Liver (tissue), 9 donors: Measurements from ENCODE around the gene TSPAN12. TPM values are rescaled to one million over a fixed set of nuclear protein-coding genes. Genes with fewer than 3 reads are reported as not detected.

Experiments
- DNase-seq: peaks from one replicate; pipeline ENCODE4 v3.0.0-alpha.2; 2017; ENCODE audit warnings: low spot score
- H3K27ac ChIP-seq, 2 donors: one replicate each; pipeline ENCODE4 v1.7.0; 2013; ENCODE audit warnings: inconsistent platforms in 2 of 2, low read length in 2 of 2, control low read depth in 1 of 2, low read depth in 1 of 2, mild to moderate bottlenecking in 1 of 2
- H3K27me3 ChIP-seq, 4 donors: one replicate each; pipeline versions ENCODE4 v1.6.1 to v1.7.0; 2013; ENCODE audit warnings: low read length in 3 of 4, inconsistent platforms in 1 of 4, mild to moderate bottlenecking in 1 of 4, moderate library complexity in 1 of 4; ENCODE audit not compliant: control insufficient read depth in 4 of 4, insufficient read depth in 4 of 4
- H3K36me3 ChIP-seq, 4 donors: one replicate each; pipeline versions ENCODE4 v1.6.1 to v1.7.0; 2013; ENCODE audit warnings: low read length in 3 of 4, mild to moderate bottlenecking in 3 of 4, low read depth in 1 of 4, moderate library complexity in 1 of 4; ENCODE audit not compliant: control insufficient read depth in 4 of 4, insufficient read depth in 3 of 4
- H3K4me1 ChIP-seq, 4 donors: one replicate each; pipeline versions ENCODE4 v1.6.1 to v1.7.0; 2013; ENCODE audit warnings: low read length in 3 of 4, mild to moderate bottlenecking in 3 of 4, moderate library complexity in 1 of 4; ENCODE audit not compliant: control insufficient read depth in 4 of 4, insufficient read depth in 4 of 4
- H3K4me3 ChIP-seq, 3 donors: one replicate each; pipeline versions ENCODE4 v1.6.1 to v1.7.0; 2013; ENCODE audit warnings: low read length in 3 of 3, control low read depth in 1 of 3, low read depth in 1 of 3, mild to moderate bottlenecking in 1 of 3
- H3K9ac ChIP-seq, 2 donors: one replicate each; pipeline ENCODE4 v1.7.0; 2013; ENCODE audit warnings: low read length in 2 of 2, mild to moderate bottlenecking in 2 of 2, moderate library complexity in 2 of 2, control low read depth in 1 of 2, low read depth in 1 of 2
- H3K9me3 ChIP-seq, 4 donors: one replicate each; pipeline versions ENCODE4 v1.6.1 to v1.7.0; 2013; ENCODE audit warnings: low read length in 3 of 4; ENCODE audit not compliant: control insufficient read depth in 4 of 4
- ATF3 ChIP-seq: IDR thresholded peaks from 2 replicates; pipeline ENCODE4 v1.6.1; 2016; ENCODE audit warnings: antibody characterized with exemption
- CTCF ChIP-seq: fragments of 150-350 bp; IDR thresholded peaks from 2 replicates; pipeline ENCODE4 v1.5.1; 2017; ENCODE audit warnings: improper control_type of control experiment, low read depth, low read length; ENCODE audit not compliant: missing input control
- EGR1 ChIP-seq, 2 donors: IDR thresholded peaks; 2 replicates each; pipeline ENCODE4 v1.6.1; 2016 to 2018; ENCODE audit warnings: antibody characterized with exemption in 2 of 2, low read depth in 2 of 2
- FOXA1 ChIP-seq: IDR thresholded peaks from 2 replicates; pipeline ENCODE4 v1.6.1; 2016; ENCODE audit warnings: antibody characterized with exemption
- FOXA2 ChIP-seq: IDR thresholded peaks from 2 replicates; pipeline ENCODE4 v1.6.1; 2016; ENCODE audit warnings: antibody characterized with exemption
- GABPA ChIP-seq, 2 donors: IDR thresholded peaks in 1 of 2; conservative IDR thresholded peaks in 1 of 2; 2 replicates each; pipeline ENCODE4 v1.6.1; 2016; ENCODE audit warnings: antibody characterized with exemption in 2 of 2, mild to moderate bottlenecking in 1 of 2, moderate library complexity in 1 of 2
- HNF4A ChIP-seq, 2 donors: conservative IDR thresholded peaks; 2 replicates each; pipeline ENCODE4 v1.6.1; 2016; ENCODE audit warnings: antibody characterized with exemption in 2 of 2, mild to moderate bottlenecking in 2 of 2
- HNF4G ChIP-seq: IDR thresholded peaks from 2 replicates; pipeline ENCODE4 v1.6.1; 2016; ENCODE audit warnings: antibody characterized with exemption
- JUND ChIP-seq, 2 donors: IDR thresholded peaks; 2 replicates each; pipeline ENCODE4 v1.6.1; 2016; ENCODE audit warnings: antibody characterized with exemption in 2 of 2
- MAX ChIP-seq: IDR thresholded peaks from 2 replicates; pipeline ENCODE4 v1.6.1; 2016; ENCODE audit warnings: antibody characterized with exemption
- NR2F2 ChIP-seq: IDR thresholded peaks from 2 replicates; pipeline ENCODE4 v1.6.1; 2016; ENCODE audit warnings: antibody characterized with exemption
- RAD21 ChIP-seq, 2 donors: IDR thresholded peaks; 2 replicates each; pipeline ENCODE4 v1.6.1; 2016; ENCODE audit warnings: antibody characterized with exemption in 2 of 2, mild to moderate bottlenecking in 2 of 2
- REST ChIP-seq: IDR thresholded peaks from 2 replicates; pipeline ENCODE4 v1.6.1; 2016; ENCODE audit warnings: antibody characterized with exemption, mild to moderate bottlenecking
- RXRA ChIP-seq, 2 donors: IDR thresholded peaks; 2 replicates each; pipeline ENCODE4 v1.6.1; 2017 to 2018; ENCODE audit warnings: antibody characterized with exemption in 2 of 2, mild to moderate bottlenecking in 1 of 2
- SP1 ChIP-seq: IDR thresholded peaks from 2 replicates; pipeline ENCODE4 v1.6.1; 2018; ENCODE audit warnings: antibody characterized with exemption, mild to moderate bottlenecking
- TAF1 ChIP-seq: conservative IDR thresholded peaks from 2 replicates; pipeline ENCODE4 v1.6.1; 2016; ENCODE audit warnings: antibody characterized with exemption, mild to moderate bottlenecking
- YY1 ChIP-seq: IDR thresholded peaks from 2 replicates; pipeline ENCODE4 v1.6.1; 2016; ENCODE audit warnings: antibody characterized with exemption, mild to moderate bottlenecking
- ZBTB33 ChIP-seq: IDR thresholded peaks from 2 replicates; pipeline ENCODE4 v1.6.1; 2016; ENCODE audit warnings: antibody characterized with exemption
- WGBS: extraction: QIAGEN DNeasy Blood & Tissue Kit; methylation state at CpG from one replicate; pipeline ENCODE4 v1.1.7; 2013; 5-methylcytosine and 5-hydroxymethylcytosine counted together
- polyA plus RNA-seq, 2 donors: library from polyadenylated mRNA; stranded (reverse) in 1 of 2; unstranded in 1 of 2; fragments of 200-250 nt in 1 of 2; fragments of >200 nt in 1 of 2; fragmentation: Nextera tagmentation in 1 of 2; extraction: Ambion mirVana in 1 of 2; gene quantifications; one replicate each; pipeline versions ENCODE4 v1.2.1 to v1.2.3, GENCODE V29; 2013 to 2015
- total RNA-seq, 2 donors: library from RNA; depleted of rRNA; stranded (reverse); fragments of >200 nt; gene quantifications; one replicate each; pipeline ENCODE4 v1.2.3, GENCODE V29; 2014
- donor health status: healthy.
- donor health status: healthy.
- donor health status: healthy.
- donor health status: healthy.
- donor health status: healthy.

Gene TSPAN12
- total and polyA plus RNA-seq, 4 donors = 10.6 to 21.5 (median 14.9) TPM

DNA sequence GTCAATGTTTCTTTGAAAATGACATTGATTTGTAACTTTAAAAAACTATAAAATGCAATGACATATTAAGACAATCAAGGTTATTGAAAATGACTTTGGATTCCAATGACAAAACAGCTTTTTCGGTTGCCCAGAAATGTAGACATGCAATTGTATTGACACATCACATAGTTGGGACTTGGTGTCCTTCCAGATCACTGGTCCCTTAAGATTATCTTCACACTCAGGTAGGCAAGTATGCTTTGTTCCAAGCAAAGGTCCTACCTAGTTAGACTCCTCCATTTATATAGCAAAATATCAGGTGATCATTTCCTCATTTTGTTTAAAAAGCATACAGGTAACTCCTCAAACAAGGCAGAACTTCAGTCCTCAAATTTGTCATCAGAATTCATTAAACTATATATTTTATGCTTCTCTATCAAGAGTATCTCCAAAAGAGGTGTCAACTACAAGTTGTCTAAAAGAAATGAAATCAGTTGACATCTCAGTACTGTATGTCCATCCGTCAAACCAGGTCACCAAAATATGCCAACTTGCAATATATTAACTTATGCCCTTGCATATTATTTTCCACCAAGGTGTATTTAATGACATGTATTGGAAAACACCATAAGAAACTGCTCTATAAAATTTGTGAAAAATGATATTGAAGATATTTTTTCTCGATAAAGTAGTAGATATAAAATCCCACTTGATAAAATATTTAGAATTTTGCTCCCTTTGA is 64.6 kb downstream of the TSPAN12 start:
- H3K27ac ChIP-seq = no peak overlapping the region
- WGBS = 77% methylated on average over 3 of the region's 3 CpGs
- no peak for TF ChIP-seq SP1
- no peak for TF ChIP-seq FOXA1
- TF ChIP-seq FOXA2 = no peak
- TF ChIP-seq REST = no peak
- no peak for TF ChIP-seq MAX
- no peak for TF ChIP-seq HNF4G
- no peak for TF ChIP-seq YY1
- no peak for TF ChIP-seq TAF1
- TF ChIP-seq HNF4A (conservative IDR thresholded peaks at IDR 0.05) = no peak
- no peak for TF ChIP-seq JUND (IDR thresholded peaks at IDR 0.05)
- TF ChIP-seq GABPA (IDR thresholded peaks at IDR 0.05 in 1 of 2, conservative IDR thresholded peaks at IDR 0.05 in 1 of 2) = no peak
- TF ChIP-seq RAD21 (IDR thresholded peaks at IDR 0.05) = no peak
- TF ChIP-seq RXRA (IDR thresholded peaks at IDR 0.05) = no peak
- TF ChIP-seq ZBTB33 = no peak
- TF ChIP-seq ATF3 = no peak
- TF ChIP-seq EGR1 (IDR thresholded peaks at IDR 0.05; ENCODE audit: low read depth in 2 of 2) = no peak
- no peak for TF ChIP-seq NR2F2
- no peak for TF ChIP-seq CTCF

More for the DNA sequence above, 64.6 kb downstream of the TSPAN12 start:
- no peak for DNase-seq
- Histone ChIP-seq H3K4me1 (peaks cover 0 to 3% (median 0%) of the 10 kb centered on the region in 4 donors), H3K36me3 (peaks cover 0 to 4% (median 3%) of the 10 kb centered on the region in 4 donors), H3K27me3 (no peaks in the 10 kb centered on the region), H3K9me3 (peaks cover 0 to 3% (median 1%) of the 10 kb centered on the region in 4 donors), H3K4me3 (no peak overlapping the region), H3K9ac (no peak overlapping the region)
